Measurements from ENCODE around the gene TMEM181. TPM values are rescaled to one million over a fixed set of nuclear protein-coding genes. Genes with fewer than 3 reads are reported as not detected.

Gene TMEM181
- total RNA-seq, 1 donor from 2014 or later, result 18.4 TPM

DNA sequence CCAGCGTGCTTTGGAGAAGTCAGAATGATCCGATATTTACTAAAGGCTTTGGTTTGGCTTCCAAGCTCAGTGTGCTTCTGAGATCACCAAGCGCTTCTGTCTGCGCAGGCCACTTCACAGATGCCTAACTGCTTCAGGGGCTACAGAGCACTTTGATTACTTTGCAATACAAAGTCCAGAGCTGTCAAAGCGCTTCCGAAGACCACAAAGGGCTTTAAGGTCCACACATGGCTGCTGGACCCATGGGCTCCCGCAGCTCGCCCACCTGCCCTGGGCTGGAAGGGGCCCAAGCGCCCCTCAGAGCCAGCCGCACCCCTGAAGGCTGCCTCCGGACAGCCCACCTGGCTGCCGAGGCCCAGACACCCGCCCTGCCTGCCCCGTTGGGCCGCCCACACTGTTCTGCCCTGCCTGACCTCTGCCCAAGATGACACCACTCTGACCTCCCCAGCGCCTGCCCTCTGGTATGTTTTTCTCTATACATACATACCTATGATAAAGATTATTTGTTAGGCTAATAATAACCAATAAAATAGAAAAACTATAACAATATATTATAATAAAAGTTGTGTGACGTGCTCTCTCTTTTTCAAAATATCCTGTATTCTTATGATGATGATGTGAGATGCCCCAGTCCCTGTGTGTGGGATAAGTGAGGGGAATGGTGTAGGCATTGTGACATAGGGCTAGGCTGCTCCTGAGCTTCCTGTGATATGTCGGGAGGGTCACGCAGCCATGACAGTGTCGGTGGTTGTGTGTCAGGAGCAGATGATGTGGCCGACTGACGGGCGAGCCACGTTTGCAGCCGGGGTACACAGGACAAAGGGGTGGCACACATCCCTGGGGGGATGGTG, 62.0 kb downstream of the TMEM181 start:
- Histone ChIP-seq H3K27ac (no peak overlapping the region), H3K4me3 (no peak overlapping the region), H3K36me3 (peaks cover 0 to 21% of the 10 kb centered on the region in 2 donors), H3K4me1 (no peaks in the 10 kb centered on the region), H3K27me3 (no peaks in the 10 kb centered on the region), H3K9me3 (no peaks in the 10 kb centered on the region)
- DNase-seq (ENCODE audit: extremely low spot score in 2 of 2), result no peak
- no peak for TF ChIP-seq POLR2A (IDR thresholded peaks at IDR 0.05)
- intact Hi-C loops (cut with DNase I), result no loop called here

GRCh38 chr6:158622545-158623190, 62.8 kb downstream of the TMEM181 start:
- H3K27ac ChIP-seq, result no peak overlapping the region
- H3K4me3 ChIP-seq, result no peak overlapping the region
- TF ChIP-seq POLR2A (IDR thresholded peaks at IDR 0.05), result no peak
- TF ChIP-seq POLR2AphosphoS5 (IDR thresholded peaks at IDR 0.05; ENCODE audit: insufficient read depth in 1 of 2, low read depth in 1 of 2), result no peak
- no peak for TF ChIP-seq CTCF (IDR thresholded peaks at IDR 0.05)
- no peaks in the 10 kb centered on the region for H3K27me3 ChIP-seq
- H3K4me1 ChIP-seq, result no peaks in the 10 kb centered on the region
- intact Hi-C loops (cut with DNase I), result no loop called here
- no peaks in the 10 kb centered on the region for H3K9me3 ChIP-seq
- DNase-seq (ENCODE audit: extremely low spot score in 2 of 2), result peak in 1 of 2 donors; percentile 77
- peaks cover 0 to 27% of the 10 kb centered on the region in 2 donors for H3K36me3 ChIP-seq

DNA sequence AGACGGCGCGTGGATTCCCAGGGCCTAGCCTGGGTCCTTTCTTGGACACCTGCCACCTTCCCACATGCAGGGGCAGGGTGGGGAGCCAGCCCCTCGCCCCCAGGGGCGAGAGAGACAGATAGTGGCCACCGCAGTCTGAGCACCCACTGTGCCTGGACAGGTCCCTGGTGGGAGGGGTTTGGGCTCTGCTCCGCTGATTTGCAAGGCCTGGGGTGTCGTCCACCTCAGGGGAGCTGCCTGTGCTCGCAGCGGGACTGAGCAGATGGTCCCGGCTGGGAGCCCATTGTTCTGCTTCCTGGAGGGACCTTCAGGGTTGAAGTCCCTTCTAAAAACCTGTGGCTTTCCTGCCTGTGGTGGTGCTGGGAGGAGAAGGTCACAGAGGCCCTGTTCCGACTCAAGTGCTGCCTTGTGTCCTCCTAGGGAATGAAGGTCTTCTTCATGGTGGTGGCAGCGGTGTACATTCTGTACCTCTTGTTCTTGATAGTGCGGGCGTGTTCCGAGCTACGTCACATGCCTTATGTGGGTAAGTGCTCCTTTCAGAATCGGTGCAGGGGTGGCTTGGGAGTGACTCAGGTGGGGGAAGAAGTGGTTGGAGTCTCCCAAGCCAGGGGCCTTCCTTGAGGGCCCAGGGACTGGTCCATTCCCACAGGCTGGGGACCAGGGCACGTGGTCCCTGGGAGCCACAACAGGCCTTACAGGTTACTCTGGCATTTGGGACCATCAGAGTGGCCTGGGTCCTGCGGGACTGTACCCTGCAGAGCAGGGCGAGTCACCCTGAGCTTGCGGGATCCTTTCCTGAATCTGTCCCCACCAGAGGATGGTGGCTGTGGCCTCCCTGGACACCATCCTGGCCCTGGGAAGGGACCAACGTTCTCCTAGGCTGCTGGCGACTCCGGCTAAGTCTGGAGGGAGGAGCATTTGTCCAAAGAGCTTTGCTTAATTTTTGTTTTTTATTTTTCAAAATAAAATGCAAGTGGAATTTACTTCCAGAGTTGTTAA, 65.1 kb downstream of the TMEM181 start:
- H3K27ac ChIP-seq, result no peak overlapping the region
- no peaks in the 10 kb centered on the region for H3K9me3 ChIP-seq
- peaks cover 2% of the 10 kb centered on the region for H3K4me1 ChIP-seq
- intact Hi-C loops (cut with DNase I), result no loop called here
- DNase-seq (ENCODE audit: extremely low spot score in 2 of 2), result peak in 1 of 2 donors; percentile 93
- H3K4me3 ChIP-seq, result no peak overlapping the region
- peaks cover 0 to 27% of the 10 kb centered on the region in 2 donors for H3K36me3 ChIP-seq
- H3K27me3 ChIP-seq, result no peaks in the 10 kb centered on the region
- no peak for TF ChIP-seq CTCF (IDR thresholded peaks at IDR 0.05)
- TF ChIP-seq POLR2AphosphoS5 (IDR thresholded peaks at IDR 0.05; ENCODE audit: insufficient read depth in 1 of 2, low read depth in 1 of 2), result no peak
- TF ChIP-seq POLR2A (IDR thresholded peaks at IDR 0.05), result no peak

- Histone ChIP-seq H3K9me3 (no peaks in the 10 kb centered on the region), H3K36me3 (peaks cover 0 to 27% of the 10 kb centered on the region in 2 donors), H3K4me1 (peaks cover 11% of the 10 kb centered on the region), H3K4me3 (no peak overlapping the region), H3K27me3 (no peaks in the 10 kb centered on the region), H3K27ac (no peak overlapping the region)
- peak in 1 of 2 donors; percentile 82 for DNase-seq (ENCODE audit: extremely low spot score in 2 of 2)
- no peak for TF ChIP-seq CTCF (IDR thresholded peaks at IDR 0.05)
- TF ChIP-seq POLR2AphosphoS5 (IDR thresholded peaks at IDR 0.05; ENCODE audit: insufficient read depth in 1 of 2, low read depth in 1 of 2), result peak in 1 of 2 donors; percentile 35
- intact Hi-C loops (cut with DNase I), result no loop called here
Measured at GRCh38 chr6:158625881-158626305, 66.0 kb downstream of the TMEM181 start.

All from vagina (tissue), 2 donors.